NCI-H2196 (cell line): ENCODE measurements around the gene LYPD5.
"Not testable (repeated sequence)": the region's sequence is repeated elsewhere in the genome, so short reads cannot be mapped to it uniquely, and the experiment has no call there.

ENCODE experiments used
- DNase-seq: peaks from one replicate; lab custom pipeline; 2025; ENCODE audit not compliant: unreplicated experiment; lab: John Stamatoyannopoulos, UW

Gene LYPD5

DNA sequence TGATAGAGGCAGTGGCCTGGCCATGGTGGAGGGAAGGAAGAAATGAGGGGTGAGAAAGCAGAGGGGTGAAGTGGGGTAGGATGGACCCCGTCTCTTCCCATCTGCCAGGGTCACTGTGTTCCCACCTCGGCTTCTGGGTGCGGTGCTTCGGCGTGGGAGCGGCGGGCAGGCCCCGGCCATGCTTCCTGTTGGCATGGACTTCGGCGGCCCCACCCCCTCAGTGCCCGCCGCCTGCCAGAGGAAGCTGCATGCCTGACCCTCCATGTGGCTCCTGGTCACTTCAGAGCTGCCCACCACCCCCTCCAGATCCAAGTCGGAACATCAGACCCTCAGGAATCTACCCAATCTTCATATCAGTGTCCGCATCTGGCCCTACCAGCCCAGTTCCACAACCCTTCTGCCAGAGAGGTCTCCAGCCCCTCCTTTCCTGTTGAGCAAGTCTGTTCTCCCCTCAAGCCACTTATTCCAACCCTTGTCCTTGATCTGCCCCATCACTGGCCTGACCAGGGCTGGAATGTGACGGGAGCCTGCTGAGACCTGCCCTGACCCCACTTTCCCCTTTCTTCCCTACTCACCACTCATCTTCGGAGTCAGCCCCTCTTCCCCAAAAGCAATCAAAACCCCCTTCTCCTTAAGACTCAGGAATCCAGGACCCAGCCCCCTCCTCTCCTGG lies 23.0 kb downstream of the LYPD5 start:
- DNase-seq: no peak

DNA sequence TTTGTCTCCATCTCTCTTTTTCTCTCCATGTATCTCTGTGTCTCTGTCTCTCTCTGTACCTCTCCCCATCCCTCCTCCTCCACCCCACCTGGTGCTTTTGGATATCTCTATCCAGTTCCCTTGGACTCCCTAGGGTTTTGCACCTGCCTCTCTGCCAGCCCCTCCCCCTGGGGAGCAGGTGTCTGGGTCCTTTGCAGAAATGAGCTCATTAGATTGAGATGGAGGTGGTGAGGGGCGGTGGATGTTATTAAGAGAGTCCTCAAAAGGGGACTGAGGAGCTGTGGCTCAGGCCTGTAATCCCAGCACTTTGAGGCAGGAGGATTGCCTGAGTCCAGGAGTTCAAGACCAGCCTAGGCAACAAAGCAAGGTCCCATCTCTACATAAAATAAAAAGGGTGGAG lies 23.6 kb downstream of the LYPD5 start:
- DNase-seq: peak; percentile 91

DNA sequence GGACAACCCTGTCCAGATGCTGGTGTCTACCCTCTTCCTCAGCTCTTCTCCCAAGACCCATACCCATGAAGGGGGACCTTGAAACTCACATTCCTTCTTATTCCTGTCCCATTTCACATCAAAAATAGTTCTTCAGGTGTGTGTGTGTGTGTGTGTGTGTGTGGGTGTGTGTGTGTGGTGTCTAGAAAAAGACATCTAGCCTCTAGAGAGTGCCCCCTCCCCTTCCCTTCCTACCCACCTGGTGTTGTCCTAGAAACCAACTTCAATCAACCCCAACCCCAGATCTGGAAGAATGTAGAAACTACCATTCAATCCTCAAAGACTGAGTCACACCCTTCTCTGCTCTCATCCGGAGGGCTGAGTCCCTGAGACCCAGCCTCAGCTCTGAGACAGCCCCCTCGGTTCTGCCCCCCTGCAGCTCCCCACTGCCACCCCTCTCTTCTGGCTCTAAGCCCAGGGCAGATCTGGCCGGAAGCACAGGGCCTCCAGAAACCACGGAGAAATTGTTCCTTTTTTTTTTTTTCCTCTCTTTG lies 25.0 kb downstream of the LYPD5 start:
- peak; percentile 68 for DNase-seq

DNA sequence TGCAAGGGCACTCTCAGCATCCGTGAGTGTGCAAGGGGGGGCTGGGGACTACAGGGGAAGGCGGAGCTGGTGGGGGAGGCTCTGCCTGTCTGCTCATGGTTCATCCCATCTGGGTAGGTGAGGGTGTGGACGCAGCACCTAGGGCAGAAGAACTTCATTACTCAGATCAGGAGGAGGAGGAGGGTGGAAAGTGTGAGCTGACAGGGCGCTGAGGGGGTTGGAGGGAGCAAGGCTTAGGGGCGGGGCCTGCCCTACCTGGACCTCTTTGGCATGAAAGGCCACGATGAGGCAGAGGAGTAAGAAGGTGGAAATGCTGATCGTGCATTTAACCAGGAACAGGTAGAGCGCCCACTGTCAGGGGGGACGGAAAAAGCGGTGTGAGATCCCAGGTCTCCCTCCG lies 26.0 kb downstream of the LYPD5 start:
- DNase-seq: no peak

DNA sequence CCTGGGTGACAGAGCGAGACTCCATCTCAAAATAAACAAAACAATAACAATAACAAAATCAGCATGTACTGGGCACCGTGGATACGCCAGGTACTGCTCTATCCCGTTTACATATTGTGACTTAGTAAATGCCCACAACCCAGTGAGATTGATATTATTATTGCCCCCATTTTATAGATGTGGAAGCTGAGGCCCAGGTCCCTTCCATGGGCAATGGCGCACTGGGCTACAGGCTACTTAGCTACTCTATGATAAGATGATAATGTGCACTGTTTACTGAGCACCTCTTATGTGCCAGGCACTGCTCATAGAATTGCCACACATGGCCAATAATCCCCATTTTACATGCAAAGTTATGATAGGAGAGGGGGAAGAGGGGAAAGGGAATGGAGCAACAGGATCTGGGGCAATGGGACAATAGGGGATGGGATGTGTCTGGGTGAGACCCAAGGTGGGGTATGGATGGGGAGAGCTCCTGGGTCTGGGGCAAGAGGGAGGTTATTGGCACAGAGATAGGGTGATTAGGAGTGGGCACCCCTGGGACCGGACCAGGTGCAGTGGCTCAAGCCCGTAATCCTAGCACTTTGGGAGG lies 26.9 kb downstream of the LYPD5 start:
- no peak for DNase-seq

DNA sequence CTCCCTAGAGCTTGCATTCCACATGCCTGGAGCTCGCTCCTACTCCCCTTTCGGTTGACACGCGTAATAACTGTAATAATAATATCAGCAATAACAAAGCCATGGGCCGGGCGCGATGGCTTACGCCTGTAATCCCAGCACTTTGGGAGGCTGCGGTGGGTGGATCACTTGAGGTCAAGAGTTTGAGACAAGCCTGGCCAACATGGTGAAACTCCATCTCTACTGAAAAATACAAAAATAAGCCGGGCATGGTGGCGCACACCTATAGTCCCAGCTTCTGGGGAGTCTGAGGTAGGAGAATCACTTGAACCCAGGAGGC lies 27.3 kb downstream of the LYPD5 start:
- not testable (repeated sequence) for DNase-seq

DNA sequence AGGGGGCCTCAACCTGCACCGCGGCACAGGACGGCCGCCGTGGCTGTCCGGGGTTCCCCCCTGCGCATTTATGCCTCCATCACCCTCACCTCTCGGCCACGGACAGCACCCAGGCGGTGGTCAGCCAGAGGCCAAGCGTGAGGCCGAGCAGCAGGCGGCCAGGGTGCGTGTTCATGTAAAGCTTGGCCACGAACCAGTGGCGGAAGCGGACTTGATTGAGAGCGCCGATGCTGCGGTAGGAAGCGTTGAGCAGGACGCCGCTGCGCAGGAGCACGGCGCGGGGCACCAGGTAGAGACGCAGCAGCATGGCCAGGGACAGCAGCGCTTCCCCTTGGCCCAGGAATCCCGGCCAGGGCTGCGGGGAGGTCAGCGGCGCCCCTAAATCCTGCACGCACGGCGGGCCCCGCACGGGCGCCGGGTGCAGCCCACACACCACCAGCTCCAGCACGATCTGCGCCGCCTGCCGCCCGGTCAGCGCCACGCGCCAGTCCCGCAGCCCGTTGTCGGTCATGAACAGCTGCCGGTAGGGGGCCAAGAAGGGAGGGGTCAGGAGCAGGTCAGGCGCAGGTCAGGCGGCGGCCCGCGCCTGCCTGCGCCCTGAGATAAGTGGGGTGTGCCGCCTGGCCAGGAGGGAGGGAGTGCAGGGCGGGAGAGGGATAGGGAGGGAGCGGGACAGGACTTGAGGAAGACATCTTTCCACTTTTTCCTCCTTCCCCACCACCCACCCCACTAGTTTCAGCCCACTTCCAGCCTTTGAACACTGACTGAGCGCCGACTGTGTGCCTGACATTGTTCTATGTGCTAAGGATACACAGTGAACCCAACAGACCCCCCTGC lies 27.9 kb downstream of the LYPD5 start:
- no peak for DNase-seq

DNA sequence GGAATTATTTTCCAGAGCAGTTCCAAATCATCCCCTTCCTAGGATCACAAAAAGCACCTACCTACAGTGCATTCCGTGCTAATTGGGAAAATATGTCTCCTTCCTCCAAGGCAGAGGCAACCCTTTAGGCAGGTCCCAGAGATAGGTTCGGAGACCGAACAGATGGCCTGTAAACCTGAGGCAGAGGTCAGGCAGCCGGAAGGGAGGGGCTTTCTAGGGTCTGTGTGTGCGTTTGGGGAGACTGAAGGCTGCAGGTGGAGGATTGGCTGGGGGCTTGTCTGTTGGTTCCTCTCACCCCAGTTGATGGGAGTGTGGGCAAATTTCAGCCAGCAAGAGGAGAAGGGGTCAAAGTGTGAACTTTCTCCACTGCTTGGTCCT lies 28.5 kb downstream of the LYPD5 start:
- no peak for DNase-seq

DNA sequence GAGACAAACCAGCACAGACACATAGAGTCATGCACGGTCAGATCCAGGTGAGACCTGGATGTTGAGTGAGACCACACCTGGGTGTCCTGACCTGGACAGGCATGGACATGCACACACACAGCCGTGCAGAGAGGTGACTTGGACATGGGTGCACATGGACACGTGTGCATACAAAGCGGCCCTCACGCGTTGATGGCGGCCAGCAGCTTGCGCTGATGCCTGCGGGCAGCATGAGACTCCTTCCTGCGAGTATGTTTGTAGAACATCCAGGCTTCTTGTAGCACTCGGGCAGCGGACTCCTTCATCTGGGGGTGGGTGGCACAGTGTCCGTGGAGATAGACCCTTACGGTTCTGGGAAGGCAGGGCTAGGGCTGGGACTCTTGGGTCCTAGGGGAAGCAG lies 33.0 kb downstream of the LYPD5 start:
- DNase-seq: no peak

DNA sequence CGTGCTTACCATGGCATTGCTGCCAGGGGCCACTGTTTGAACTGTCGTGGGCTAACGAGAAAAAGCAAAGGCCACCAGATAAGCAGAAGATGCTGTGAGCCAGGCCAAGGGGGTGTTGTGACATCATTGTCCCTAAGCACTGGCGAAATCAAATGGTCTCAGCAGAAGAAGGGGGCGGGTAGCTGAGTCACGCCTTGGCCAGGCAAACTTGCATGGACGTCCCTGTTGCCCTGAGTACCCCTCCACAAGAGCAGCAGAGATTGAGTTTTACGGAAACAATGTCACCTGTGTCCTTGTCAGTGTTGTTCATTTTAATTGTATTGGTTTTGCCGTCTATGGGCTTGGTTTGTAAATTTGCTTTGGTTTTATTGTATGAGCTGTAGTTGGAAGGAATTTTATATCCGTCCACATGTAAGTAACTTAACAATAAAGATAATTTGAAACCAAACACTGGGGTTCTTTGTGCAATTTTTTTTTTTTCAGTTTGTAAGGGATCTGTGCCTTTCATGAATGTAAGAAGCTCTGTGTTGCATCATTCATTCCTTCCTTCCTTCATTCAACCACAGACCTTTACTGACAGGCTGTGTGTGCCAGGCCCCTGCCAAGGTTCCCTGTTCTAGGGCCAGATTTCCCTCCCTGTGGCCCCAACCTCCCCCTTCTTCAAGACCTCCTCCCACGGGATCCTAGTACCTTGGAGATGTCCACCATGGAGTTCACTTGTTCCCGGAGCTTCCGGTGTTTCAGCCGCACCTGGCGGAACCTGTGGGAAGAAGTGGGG lies 33.8 kb downstream of the LYPD5 start:
- DNase-seq: no peak

DNA sequence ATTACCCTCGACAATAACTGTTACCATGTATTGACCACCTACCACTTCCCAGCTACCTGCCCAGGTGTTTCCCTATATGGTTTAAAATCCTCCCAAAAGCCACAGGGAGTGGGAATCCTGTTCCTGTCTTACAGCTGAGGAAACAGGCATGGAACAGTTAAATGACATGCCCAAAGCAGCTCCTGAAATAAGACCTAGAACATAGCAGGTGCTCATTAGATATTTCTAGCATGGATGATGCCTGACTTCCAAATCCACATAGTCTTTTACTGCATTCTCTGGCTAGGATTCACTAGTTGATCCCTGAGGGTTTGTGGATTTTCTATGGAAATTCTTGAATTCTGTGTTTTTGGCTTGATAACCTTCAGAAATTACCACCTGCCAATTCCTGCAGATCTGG lies 34.4 kb downstream of the LYPD5 start:
- DNase-seq: no peak

DNA sequence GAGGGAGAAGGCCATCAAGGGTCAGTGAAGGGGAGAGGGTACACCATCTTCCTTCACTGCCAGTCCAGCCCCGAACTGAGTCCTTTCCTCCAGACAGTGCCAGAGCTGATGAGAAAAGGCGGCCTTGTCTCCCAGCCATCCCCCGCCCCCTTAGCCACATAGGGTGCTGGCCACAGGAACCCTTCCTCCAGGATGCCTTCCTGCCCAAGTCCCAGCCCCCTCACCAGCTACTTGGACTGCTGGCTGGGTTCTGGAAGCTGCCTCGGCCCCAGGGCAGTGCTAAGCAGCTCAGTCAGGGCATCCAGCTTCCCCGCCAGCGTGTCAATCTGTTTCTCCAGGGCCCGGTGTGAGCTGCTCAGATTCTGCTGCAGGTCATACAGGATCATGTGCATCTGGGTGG lies 34.9 kb downstream of the LYPD5 start:
- DNase-seq: no peak

DNA sequence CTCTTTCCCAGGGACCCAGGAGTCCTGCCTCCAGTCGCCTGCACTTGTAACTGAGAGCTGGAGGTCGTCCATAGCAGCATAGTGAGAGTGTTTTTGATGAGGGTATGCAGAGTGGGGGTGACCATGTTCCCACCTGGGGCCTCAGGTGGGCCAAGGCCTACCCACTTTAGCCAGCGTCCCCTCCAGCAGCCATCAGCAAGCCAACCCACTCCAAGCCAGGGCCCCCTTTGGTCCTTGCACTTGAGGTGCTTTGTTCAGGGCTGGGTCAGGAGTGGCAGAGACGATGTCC lies 35.5 kb downstream of the LYPD5 start:
- no peak for DNase-seq

DNA sequence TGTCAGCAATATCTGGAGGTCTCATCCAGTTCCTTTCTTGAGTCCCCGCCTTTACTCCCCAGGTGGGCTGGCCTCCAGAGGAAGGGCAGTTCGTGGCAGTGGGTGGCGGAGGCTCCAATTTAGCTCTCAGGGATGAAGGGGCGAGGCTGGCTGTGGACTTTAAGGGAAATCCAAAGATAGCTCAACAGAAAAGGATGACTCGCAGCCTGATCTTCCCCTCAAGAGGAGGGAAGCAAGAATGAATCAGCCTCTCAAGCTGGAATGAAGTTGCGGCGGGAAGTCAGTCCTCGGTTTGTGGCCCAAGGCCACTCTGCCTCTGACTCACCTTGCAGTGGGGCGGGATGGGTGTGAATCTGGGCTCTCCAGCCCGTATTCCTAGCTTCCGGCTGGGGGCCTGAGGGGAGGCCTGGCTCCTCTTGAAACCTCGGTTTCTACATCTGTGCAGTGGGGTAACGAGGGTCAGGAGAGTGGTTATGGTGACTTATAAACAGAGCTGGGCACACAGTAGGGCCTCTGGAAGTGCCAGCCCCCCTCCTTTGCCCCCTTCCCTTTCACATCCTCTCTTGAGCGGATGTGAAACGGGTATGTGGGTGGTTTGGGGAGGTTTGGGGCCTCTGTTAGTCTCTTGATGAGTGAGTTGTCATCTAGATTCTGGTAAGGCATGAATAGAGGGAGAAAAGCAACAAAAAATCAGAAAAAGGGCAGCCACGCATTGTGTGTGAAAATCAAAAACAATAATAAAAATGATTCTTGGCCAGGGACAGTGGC lies 37.0 kb downstream of the LYPD5 start:
- no peak for DNase-seq

DNA sequence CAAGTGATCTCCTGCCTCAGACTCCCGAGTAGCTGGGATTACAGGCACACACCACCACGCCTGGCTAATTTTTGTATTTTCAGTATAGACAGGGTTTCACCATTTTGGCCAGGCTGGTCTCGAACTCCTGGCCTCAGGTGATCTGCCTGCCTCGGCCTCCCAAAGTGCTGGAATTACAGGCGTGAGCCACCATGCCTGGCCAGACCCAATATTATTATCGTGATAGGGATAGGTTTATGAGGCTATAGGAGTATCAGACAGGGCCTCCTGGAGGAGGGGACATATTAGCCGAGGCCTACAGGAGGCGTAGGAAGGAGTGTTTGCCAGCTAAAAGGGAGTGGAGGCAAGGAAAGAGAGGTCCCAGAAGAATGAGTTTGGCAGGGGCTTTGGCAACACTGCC lies 37.6 kb downstream of the LYPD5 start:
- not testable (repeated sequence) for DNase-seq

DNA sequence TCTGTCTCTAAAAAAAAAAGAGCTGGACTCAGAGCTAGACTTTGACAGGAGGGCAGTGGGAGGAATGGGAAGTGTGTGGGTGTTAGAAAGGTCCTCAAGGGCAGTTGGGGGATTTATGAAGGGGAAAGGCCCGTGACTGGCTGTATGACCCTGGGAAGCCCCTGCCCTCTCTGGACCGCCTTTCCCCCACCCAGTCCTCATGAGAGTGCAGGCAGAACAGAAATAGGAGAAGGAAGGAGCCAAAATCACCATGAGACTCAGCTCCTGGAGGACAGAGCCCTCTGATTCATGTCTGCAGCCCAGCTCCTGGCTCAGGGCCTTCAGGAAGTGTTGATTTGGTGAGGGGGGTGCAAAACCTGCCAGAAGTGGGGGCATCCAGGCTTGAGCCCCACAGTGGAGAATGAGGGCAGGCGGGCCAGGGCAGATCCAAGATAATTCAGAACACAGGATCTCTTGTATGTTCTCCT lies 38.7 kb downstream of the LYPD5 start:
- DNase-seq: no peak

DNA sequence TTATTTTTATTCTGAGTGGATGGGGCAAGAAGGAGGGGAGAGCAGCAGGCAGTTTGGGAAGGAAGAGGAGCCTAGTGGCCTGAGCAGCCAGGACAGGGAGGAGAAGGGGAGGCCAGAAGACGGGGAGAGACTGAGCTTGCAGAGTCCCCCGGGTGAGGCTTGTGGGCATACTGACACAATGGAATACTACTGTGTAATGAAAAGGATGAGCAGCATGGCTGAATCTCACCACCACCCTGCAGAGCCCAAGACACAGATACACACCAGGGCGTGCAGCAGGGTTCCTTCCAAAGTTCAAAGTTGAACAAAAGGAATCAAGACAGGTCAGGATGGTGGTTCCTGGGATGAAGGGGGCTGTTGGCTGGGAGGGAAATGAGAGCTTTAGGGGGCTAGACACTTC lies 39.4 kb downstream of the LYPD5 start:
- DNase-seq: no peak

DNA sequence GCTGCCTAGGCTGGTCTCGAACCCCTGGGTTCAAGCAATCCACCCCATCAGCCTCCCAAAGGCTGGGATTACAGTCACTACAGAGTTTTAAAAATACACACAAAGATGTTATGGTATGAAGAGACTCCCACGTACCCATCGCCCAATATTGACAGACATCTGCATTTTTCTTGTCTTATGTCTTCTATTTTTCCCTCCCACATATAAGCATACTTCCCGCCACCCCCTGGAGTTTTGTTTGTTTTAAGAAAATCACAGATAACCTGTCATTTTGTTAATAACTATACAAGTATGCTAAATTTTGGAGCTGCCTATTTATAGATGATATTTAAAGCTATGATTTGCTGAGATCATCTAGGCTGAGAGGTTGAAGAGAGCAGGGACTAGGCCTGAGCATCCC lies 41.3 kb downstream of the LYPD5 start:
- no peak for DNase-seq

DNA sequence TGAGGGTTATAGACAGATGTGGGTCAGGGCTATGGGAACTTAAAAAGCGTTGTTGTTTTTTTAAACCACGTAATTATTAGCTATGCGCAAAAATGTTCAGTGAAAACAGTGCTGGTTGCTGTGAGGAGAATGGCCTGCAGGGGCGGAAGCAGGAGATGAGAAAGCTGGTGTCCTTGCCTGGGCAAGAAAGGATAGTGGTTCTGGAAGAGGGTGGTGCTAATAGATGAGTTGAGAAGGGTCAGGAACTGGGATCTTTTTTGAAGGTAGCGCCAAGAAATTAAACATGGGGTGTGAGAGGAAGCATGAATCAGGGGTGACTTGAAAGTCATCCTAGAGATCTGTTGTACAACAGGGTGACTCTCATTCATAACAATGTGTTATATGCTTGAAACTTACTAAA lies 42.7 kb downstream of the LYPD5 start:
- no peak for DNase-seq

DNA sequence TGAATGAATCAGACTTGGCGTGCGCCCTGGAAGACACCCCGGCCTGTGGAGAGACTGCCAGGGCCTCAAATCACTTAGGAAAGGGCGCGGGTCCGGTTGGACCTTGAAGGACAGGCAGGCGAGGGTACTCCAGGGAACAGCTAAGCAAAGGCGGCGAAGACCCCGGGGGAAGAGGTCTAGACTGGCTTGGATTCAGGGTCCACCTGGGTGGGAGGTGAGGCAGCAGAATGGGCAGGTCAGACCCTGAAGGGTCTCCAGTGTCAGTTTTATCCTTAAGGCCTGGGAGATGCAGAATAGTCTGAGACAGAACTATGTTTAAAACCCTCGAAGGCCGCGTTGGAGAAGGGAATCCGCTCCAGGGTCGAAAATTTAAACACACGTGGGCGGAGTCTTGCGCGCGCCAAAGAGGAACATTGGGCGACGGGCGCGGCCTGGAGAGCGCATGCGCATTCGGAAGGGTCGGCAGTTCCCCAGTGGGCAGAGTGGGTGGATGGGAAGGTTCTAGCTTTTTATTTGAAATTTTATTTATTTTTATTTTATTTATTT lies 46.9 kb downstream of the LYPD5 start:
- peak; percentile 85 for DNase-seq
